Glutamatergic neuron (in vitro differentiated cells): Measurements from ENCODE around the gene QRSL1. TPM values are rescaled to one million over a fixed set of nuclear protein-coding genes. Genes with fewer than 3 reads are reported as not detected.

ENCODE experiments used
- DNase-seq: peaks from one replicate; pipeline ENCODE4 v3.0.0; 2022
- H3K27ac Mint-ChIP-seq: one replicate; pipeline ENCODE4 v1.8.0; 2020; ENCODE audit warnings: mild to moderate bottlenecking, mixed read lengths, inconsistent platforms; ENCODE audit not compliant: unreplicated experiment
- H3K27me3 Mint-ChIP-seq: one replicate; pipeline ENCODE4 v1.8.0; 2020; ENCODE audit warnings: mild to moderate bottlenecking, moderate library complexity, mixed read lengths, inconsistent platforms; ENCODE audit not compliant: unreplicated experiment
- H3K36me3 Mint-ChIP-seq: one replicate; pipeline ENCODE4 v1.8.0; 2020; ENCODE audit warnings: mild to moderate bottlenecking, mixed read lengths, inconsistent platforms; ENCODE audit not compliant: unreplicated experiment
- H3K4me1 Mint-ChIP-seq: one replicate; pipeline ENCODE4 v1.8.0; 2020; ENCODE audit warnings: mild to moderate bottlenecking, low read depth, mixed read lengths, inconsistent platforms; ENCODE audit not compliant: unreplicated experiment
- H3K4me3 Mint-ChIP-seq: one replicate; pipeline ENCODE4 v1.8.0; 2020; ENCODE audit warnings: mild to moderate bottlenecking, mixed read lengths, inconsistent platforms; ENCODE audit not compliant: unreplicated experiment
- H3K9me3 Mint-ChIP-seq: one replicate; pipeline ENCODE4 v1.8.0; 2020; ENCODE audit warnings: mild to moderate bottlenecking, moderate library complexity, mixed read lengths, inconsistent platforms; ENCODE audit not compliant: unreplicated experiment
- CTCF ChIP-seq: fragments of 200-600 bp; sonication (generic); IDR thresholded peaks from one replicate; pipeline ENCODE4 v1.5.0; 2021; ENCODE audit not compliant: partially characterized antibody, unreplicated experiment
- total RNA-seq: library from RNA; stranded (reverse); fragmentation: NEBNext Ultra II Directional; extraction: Animal tissue kit (Norgen Biotek cat#: 25700); gene quantifications from one replicate; pipeline ENCODE4 v1.2.1, GENCODE V29; 2021; ENCODE audit not compliant: unreplicated experiment

QRSL1 gene
- total RNA-seq, 1 donor from 2014 or later: 10.2 TPM

GRCh38 chr6:106639812-106640211 is 10.4 kb downstream of the QRSL1 start:
- H3K4me1 Mint-ChIP-seq: peaks cover 4% of the 10 kb centered on the region
- no peak for DNase-seq
- H3K4me3 Mint-ChIP-seq: no peak overlapping the region
- no peaks in the 10 kb centered on the region for H3K36me3 Mint-ChIP-seq
- TF ChIP-seq CTCF: no peak
- no peaks in the 10 kb centered on the region for H3K9me3 Mint-ChIP-seq
- no peak overlapping the region for H3K27ac Mint-ChIP-seq
- no peaks in the 10 kb centered on the region for H3K27me3 Mint-ChIP-seq

- H3K9me3 Mint-ChIP-seq: peaks cover 2% of the 10 kb centered on the region
- no peaks in the 10 kb centered on the region for H3K4me1 Mint-ChIP-seq
- no peak overlapping the region for H3K4me3 Mint-ChIP-seq
- TF ChIP-seq CTCF: no peak
- H3K36me3 Mint-ChIP-seq: no peaks in the 10 kb centered on the region
- DNase-seq: no peak
- H3K27ac Mint-ChIP-seq: no peak overlapping the region
- H3K27me3 Mint-ChIP-seq: no peaks in the 10 kb centered on the region
These were observed 13.1 kb downstream of the QRSL1 start for GRCh38 chr6:106642476-106642875.

GRCh38 chr6:106643061-106643460 is 13.7 kb downstream of the QRSL1 start:
- Mint-ChIP-seq H3K27ac (no peak overlapping the region), H3K9me3 (peaks cover 2% of the 10 kb centered on the region), H3K4me1 (no peaks in the 10 kb centered on the region), H3K27me3 (no peaks in the 10 kb centered on the region), H3K4me3 (no peak overlapping the region), H3K36me3 (no peaks in the 10 kb centered on the region)
- DNase-seq: no peak
- TF ChIP-seq CTCF: no peak

- DNase-seq: no peak
- Mint-ChIP-seq H3K27me3 (no peaks in the 10 kb centered on the region), H3K4me3 (no peak overlapping the region), H3K4me1 (no peaks in the 10 kb centered on the region), H3K9me3 (peaks cover 2% of the 10 kb centered on the region), H3K36me3 (no peaks in the 10 kb centered on the region), H3K27ac (no peak overlapping the region)
- no peak for TF ChIP-seq CTCF
These were observed 19.4 kb downstream of the QRSL1 start for GRCh38 chr6:106648651-106649308.

- TF ChIP-seq CTCF: no peak
- H3K4me3 Mint-ChIP-seq: no peak overlapping the region
- DNase-seq: no peak
- no peak overlapping the region for H3K27ac Mint-ChIP-seq
- H3K27me3 Mint-ChIP-seq: no peaks in the 10 kb centered on the region
- H3K36me3 Mint-ChIP-seq: peaks cover 32% of the 10 kb centered on the region
- H3K9me3 Mint-ChIP-seq: no peaks in the 10 kb centered on the region
- no peaks in the 10 kb centered on the region for H3K4me1 Mint-ChIP-seq
These were observed 29.1 kb downstream of the QRSL1 start for GRCh38 chr6:106658469-106658868.
